K562 (cell line): ENCODE data around the gene LRP10. TPM values are rescaled to one million over a fixed set of nuclear protein-coding genes. Genes with fewer than 3 reads are reported as not detected.

Source experiments
- ATAC-seq: fragments of 200-7000 bp; cut with Tn5 transposase; 3 replicates; pipeline ENCODE4 v1.9.1; 2020; ENCODE audit warnings: moderate library complexity
- BruUV-seq: library from RNA; stranded (reverse); fragments of 400-500 nt; replicated peaks from 2 replicates; lab custom pipeline; 2021; lab: Mats Ljungman, UMichigan
- CTCF ChIA-PET: fragments of 300-600 bp; formaldehyde crosslinking; extraction: SDS; loops from one replicate; lab custom pipeline; 2021; ENCODE audit warnings: low intra/inter-chr PET ratio; lab: Yijun Ruan, JAX
- POLR2A ChIA-PET: fragments of 300-600, 350-650 bp; sonication (Branson Sonifier 250); formaldehyde crosslinking; extraction: SDS; loops from one replicate; lab custom pipeline; 2021; ENCODE audit warnings: antibody characterized with exemption, inconsistent platforms; lab: Yijun Ruan, JAX
- DNase-seq, 4 experiments: peaks; one replicate each; pipeline versions ENCODE4 v3.0.0 to v3.0.0-alpha.2; 2011 to 2018; ENCODE audit warnings: low spot score in 3 of 4, mixed read lengths in 3 of 4; ENCODE audit errors: extremely low read depth in 1 of 4
- FAIRE-seq: peaks from 2 replicates; lab custom pipeline; 2011; peaks lifted over from hg19 to GRCh38; lab: Jason Lieb, UNC
- H2AFZ ChIP-seq: 2 replicates; pipeline ENCODE4 v1.6.0; 2011; ENCODE audit warnings: low read depth, low read length, control low read depth, inconsistent platforms
- H3K27ac ChIP-seq: fragments of 200-600 bp; 3 replicates; pipeline ENCODE4 v1.8.0; 2011; ENCODE audit warnings: low read depth, mild to moderate bottlenecking, control low read depth, inconsistent platforms, low read length, moderate library complexity, mixed read lengths; ENCODE audit errors: extremely low read depth
- H3K27me3 ChIP-seq, 2 experiments: fragments of 300-600 bp in 1 of 2; 2 replicates in 1 of 2; 3 replicates in 1 of 2; pipeline versions ENCODE4 v1.6.0 to v1.8.0; 2011; ENCODE audit warnings: inconsistent platforms in 2 of 2, low read length in 2 of 2, mild to moderate bottlenecking in 1 of 2, mixed read lengths in 1 of 2, moderate library complexity in 1 of 2; ENCODE audit not compliant: control insufficient read depth in 2 of 2, insufficient read depth in 2 of 2
- H3K36me3 ChIP-seq: fragments of 300-600 bp; 3 replicates; pipeline ENCODE4 v1.8.0; 2011; ENCODE audit warnings: mild to moderate bottlenecking, low read length, inconsistent platforms; ENCODE audit not compliant: control insufficient read depth, insufficient read depth
- H3K4me1 ChIP-seq, 2 experiments: fragments of 200-600 bp in 1 of 2; replicated peaks in 1 of 2; 2 replicates in 1 of 2; 3 replicates in 1 of 2; pipeline versions ENCODE4 v1.5.1 to v1.8.0; 2011; ENCODE audit warnings: inconsistent platforms in 2 of 2, low read length in 2 of 2, mild to moderate bottlenecking in 1 of 2, mixed read lengths in 1 of 2, moderate library complexity in 1 of 2; ENCODE audit not compliant: control insufficient read depth in 2 of 2, insufficient read depth in 2 of 2
- H3K4me2 ChIP-seq: 2 replicates; pipeline ENCODE4 v1.6.1; 2011; ENCODE audit warnings: low read length, control low read depth, inconsistent platforms, mixed read lengths; ENCODE audit not compliant: insufficient read depth
- H3K4me3 ChIP-seq: fragments of 200-600 bp; sonication (generic), shearing (Covaris generic); 2 replicates; pipeline ENCODE4 v1.5.1; 2016; ENCODE audit warnings: control low read depth, inconsistent platforms
- H3K79me2 ChIP-seq: fragments of 200-600 bp; 3 replicates; pipeline ENCODE4 v1.8.0; 2011; ENCODE audit warnings: low read length, inconsistent platforms; ENCODE audit not compliant: control insufficient read depth, insufficient read depth
- H3K9ac ChIP-seq, 2 experiments: 2 replicates each; pipeline versions ENCODE4 v1.6.0 to v1.6.1; 2011; ENCODE audit warnings: low read depth in 2 of 2, low read length in 2 of 2, control low read depth in 1 of 2, inconsistent platforms in 1 of 2, mild to moderate bottlenecking in 1 of 2, mixed read lengths in 1 of 2; ENCODE audit not compliant: insufficient read depth in 1 of 2
- H3K9me1 ChIP-seq: one replicate; pipeline ENCODE4 v1.6.0; 2011; ENCODE audit warnings: inconsistent platforms, mild to moderate bottlenecking, low read length, moderate library complexity; ENCODE audit not compliant: control insufficient read depth, insufficient read depth
- H3K9me3 ChIP-seq: replicated peaks from 2 replicates; pipeline ENCODE4 v1.5.1; 2011; ENCODE audit warnings: low read depth, low read length, inconsistent platforms; ENCODE audit not compliant: control insufficient read depth, insufficient read depth
- H4K20me1 ChIP-seq: replicated peaks from 2 replicates; pipeline ENCODE4 v1.6.1; 2011; ENCODE audit warnings: low read length, inconsistent platforms, mixed read lengths; ENCODE audit not compliant: control insufficient read depth, insufficient read depth
- MTA3 ChIP-seq: fragments of 450-650 bp; formaldehyde crosslinking; IDR thresholded peaks from 2 replicates; pipeline ENCODE4 v1.6.1; 2017; ENCODE audit warnings: mild to moderate bottlenecking, borderline replicate concordance
- SPI1 ChIP-seq: IDR thresholded peaks from 2 replicates; pipeline ENCODE4 v1.6.1; 2011; ENCODE audit warnings: low read depth, low read length, control low read depth, borderline replicate concordance
- TAF9B ChIP-seq: fragments of 450-650 bp; IDR thresholded peaks from 2 replicates; pipeline ENCODE4 v1.6.1; 2018; ENCODE audit warnings: mild to moderate bottlenecking; ENCODE audit not compliant: partially characterized antibody
- ZNF282 ChIP-seq: sonication (generic); formaldehyde crosslinking; IDR thresholded peaks from 2 replicates; pipeline ENCODE4 v1.8.1; 2023; ENCODE audit warnings: missing genetic modification reagents
- ZNF699 ChIP-seq: fragments of 250-450 bp; sonication (Bioruptor Pico); IDR thresholded peaks from 2 replicates; pipeline ENCODE4 v1.8.0; 2021; ENCODE audit warnings: mild to moderate bottlenecking, moderate library complexity; ENCODE audit not compliant: insufficient replicate concordance
- WGBS: fragments of 100-300 bp; shearing (Covaris generic); methylation state at CpG from one replicate; pipeline ENCODE4 v1.1.6; 2016; ENCODE audit warnings: low coverage, mixed read lengths; ENCODE audit not compliant: insufficient coverage; ENCODE audit errors: missing lambda C conversion rate; 5-methylcytosine and 5-hydroxymethylcytosine counted together
- in situ Hi-C: fragments of 300-500 bp; cut with MboI; formaldehyde crosslinking; loops from 4 replicates; pipeline ENCODE4 v1.15.0; 2018; ENCODE audit warnings: inconsistent platforms, mixed read lengths
- intact Hi-C: fragments of 100-400 bp; cut with micrococcal nuclease; formaldehyde crosslinking; loops from 2 replicates; pipeline ENCODE4 v1.14.2; 2022
- polyA plus RNA-seq, 8 experiments: library from polyadenylated mRNA; depleted of rRNA in 4 of 8; stranded (reverse) in 5 of 8; unstranded in 3 of 8; fragments of >200 nt; fragmentation: Nextera tagmentation in 2 of 8; fragmentation: Illumina TruSeq in 1 of 8; extraction: Ambion mirVana in 2 of 8; extraction: Trizol in 1 of 8; gene quantifications; 2 replicates each; pipeline versions ENCODE4 v1.2.1 to v1.2.3, GENCODE V29; 2011 to 2014; ENCODE audit warnings: inconsistent platforms in 1 of 8, missing spikeins in 1 of 8
- total RNA-seq, 7 experiments: library from RNA; depleted of rRNA in 6 of 7; stranded (reverse); fragments of >200 nt in 6 of 7; fragmentation: Illumina TruSeq in 2 of 7; extraction: Trizol in 2 of 7; gene quantifications; 2 replicates each; pipeline versions ENCODE4 v1.2.1 to v1.2.3, GENCODE V29; 2011 to 2021; ENCODE audit warnings: low replicate concordance in 1 of 7
- TF ChIP-seq, protein P1 (sequence below), 3 experiments: IDR thresholded peaks in 2 of 3; conservative IDR thresholded peaks in 1 of 3; 2 replicates each; pipeline ENCODE4 v1.5.1; 2011 to 2012; ENCODE audit warnings: low read length in 3 of 3, mild to moderate bottlenecking in 3 of 3, control low read depth in 2 of 3, improper control_type of control experiment in 1 of 3, inconsistent platforms in 1 of 3, low read depth in 1 of 3, mixed read lengths in 1 of 3, moderate library complexity in 1 of 3; ENCODE audit not compliant: insufficient read depth in 2 of 3

The LRP10 gene
- total and polyA plus RNA-seq, 9 of the 15 experiments (the other 6 are each of a cell fraction or from before 2014, with no cell fraction given) = 1.3 to 45.5 (median 10.9) TPM

DNA sequence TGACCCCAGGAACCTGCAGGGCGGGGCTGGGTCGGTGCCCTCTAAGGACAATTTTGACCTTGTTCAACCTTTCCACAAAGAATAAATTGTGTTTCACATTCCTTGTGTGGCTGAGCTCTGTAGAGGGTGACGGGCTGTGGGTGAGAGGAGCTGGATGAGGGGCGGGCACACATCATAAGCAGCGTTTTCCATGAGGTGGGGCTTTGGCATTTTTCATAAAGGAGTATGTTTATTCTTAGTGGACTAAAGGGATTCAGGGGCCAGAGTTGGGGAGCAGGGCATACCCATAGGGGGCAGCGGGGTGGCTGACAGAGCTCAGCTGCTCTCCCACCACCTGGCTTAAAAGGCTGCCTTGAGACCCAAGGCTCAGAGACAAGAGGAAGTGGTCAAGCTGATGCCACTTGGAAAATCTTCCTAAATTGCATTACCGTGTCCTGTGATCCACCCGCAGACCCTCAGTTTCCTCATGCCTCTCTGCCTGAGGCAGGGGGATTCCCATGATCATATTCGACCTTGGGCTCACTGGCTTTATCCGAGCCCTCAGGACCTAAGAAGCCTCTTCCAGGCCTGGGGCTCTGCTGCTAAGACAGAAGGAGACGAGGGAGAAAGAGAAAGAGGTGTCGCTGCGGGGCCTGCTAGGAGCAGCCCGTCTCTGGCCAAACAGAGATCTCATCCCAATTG is 23.7 kb upstream of the LRP10 start:
- Histone ChIP-seq H3K4me1 (peaks cover 5 to 27% of the 10 kb centered on the region in 2 experiments; a peak in 3 of 5 replicates), H3K79me2 (no peaks in the 10 kb centered on the region), H2AFZ (peak overlapping the region; percentile 22), H3K4me3 (no peak overlapping the region), H4K20me1 (no peaks in the 10 kb centered on the region), H3K9ac (peak overlapping the region in 1 of 2 experiments; percentile 53; a peak in 1 of 4 replicates), H3K27ac (no peak overlapping the region), H3K9me1 (no peaks in the 10 kb centered on the region), H3K9me3 (no peaks in the 10 kb centered on the region), H3K27me3 (no peaks in the 10 kb centered on the region), H3K4me2 (no peak overlapping the region), H3K36me3 (no peaks in the 10 kb centered on the region)
- no peak for TF ChIP-seq ZNF699 (CRISPR knock-in tag)
- TF ChIP-seq TAF9B = no peak
- no peak for TF ChIP-seq ZNF282 (CRISPR knock-in tag)
- no peak for TF ChIP-seq MTA3
- TF ChIP-seq, protein P1, sequence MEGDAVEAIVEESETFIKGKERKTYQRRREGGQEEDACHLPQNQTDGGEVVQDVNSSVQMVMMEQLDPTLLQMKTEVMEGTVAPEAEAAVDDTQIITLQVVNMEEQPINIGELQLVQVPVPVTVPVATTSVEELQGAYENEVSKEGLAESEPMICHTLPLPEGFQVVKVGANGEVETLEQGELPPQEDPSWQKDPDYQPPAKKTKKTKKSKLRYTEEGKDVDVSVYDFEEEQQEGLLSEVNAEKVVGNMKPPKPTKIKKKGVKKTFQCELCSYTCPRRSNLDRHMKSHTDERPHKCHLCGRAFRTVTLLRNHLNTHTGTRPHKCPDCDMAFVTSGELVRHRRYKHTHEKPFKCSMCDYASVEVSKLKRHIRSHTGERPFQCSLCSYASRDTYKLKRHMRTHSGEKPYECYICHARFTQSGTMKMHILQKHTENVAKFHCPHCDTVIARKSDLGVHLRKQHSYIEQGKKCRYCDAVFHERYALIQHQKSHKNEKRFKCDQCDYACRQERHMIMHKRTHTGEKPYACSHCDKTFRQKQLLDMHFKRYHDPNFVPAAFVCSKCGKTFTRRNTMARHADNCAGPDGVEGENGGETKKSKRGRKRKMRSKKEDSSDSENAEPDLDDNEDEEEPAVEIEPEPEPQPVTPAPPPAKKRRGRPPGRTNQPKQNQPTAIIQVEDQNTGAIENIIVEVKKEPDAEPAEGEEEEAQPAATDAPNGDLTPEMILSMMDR (IDR thresholded peaks at IDR 0.05 in 2 of 3, conservative IDR thresholded peaks at IDR 0.05 in 1 of 3; ENCODE audit: insufficient read depth in 2 of 3, low read depth in 1 of 3, low read length in 3 of 3) = peak in 2 of 3 experiments; percentile 21 to 24; a peak in 2 of 6 replicates
- 0 out of 2 replicates have a peak, but pooled peaks have one; percentile 12 for TF ChIP-seq SPI1
- ChIA-PET POLR2A (interaction anchor here (0.5 to 1.3 kb wide), 4 partner anchors 13 to 48 kb away, joined by 3 read pairs; no protein-coding TSS in a partner anchor), CTCF (no interaction called here)
- DNase-seq = no peak
- WGBS = 74% methylated on average over 11 of the region's 14 CpGs
- intact Hi-C loops (no loop called here), in situ Hi-C loops (loop anchor here (10.0 kb wide), 2 partner anchors 193 to 283 kb away; no protein-coding TSS in a partner anchor)
- no TSS peak for BruUV-seq
- no peak for FAIRE-seq
- peak; percentile 30; the same call in 2 of the 3 replicates for ATAC-seq
